Activated T-helper 1 cell treated with anti-CD3 and anti-CD28 coated beads, Interleukin-12 subunit alpha, Interleukin-12 subunit beta, Interleukin-2, Interleukin-4 antibody, amounts not matched to agents 30 ng/mL and 10 ng/mL and 1 ng/mL, durations not matched to agents 14 hours and 24 hours and 36 hours (primary cell): ENCODE measurements around the gene LYAR. TPM values are rescaled to one million over a fixed set of nuclear protein-coding genes. Genes with fewer than 3 reads are reported as not detected.
A peak's percentile ranks its signal among the peaks of the same experiment; 100 is the strongest.

Source experiments
- DNase-seq: peaks from one replicate; pipeline ENCODE4 v3.0.0; 2021; ENCODE audit warnings: low spot score
- H3K27ac Mint-ChIP-seq: one replicate; pipeline ENCODE4 v1.8.0; 2021; ENCODE audit warnings: mild to moderate bottlenecking, mixed read lengths
- H3K27me3 Mint-ChIP-seq: one replicate; pipeline ENCODE4 v1.8.0; 2022; ENCODE audit warnings: mild to moderate bottlenecking, moderate library complexity, mixed read lengths; ENCODE audit not compliant: insufficient read depth
- H3K36me3 Mint-ChIP-seq: one replicate; pipeline ENCODE4 v1.8.0; 2021; ENCODE audit warnings: low read depth, mixed read lengths
- H3K4me1 Mint-ChIP-seq: one replicate; pipeline ENCODE4 v1.8.0; 2021; ENCODE audit warnings: low read depth, mixed read lengths
- H3K4me3 Mint-ChIP-seq: one replicate; pipeline ENCODE4 v1.8.0; 2021; ENCODE audit warnings: mild to moderate bottlenecking, moderate library complexity, mixed read lengths
- H3K9me3 Mint-ChIP-seq: one replicate; pipeline ENCODE4 v1.8.0; 2021; ENCODE audit warnings: mixed read lengths
- intact Hi-C: fragments of 100-400 bp; cut with micrococcal nuclease; formaldehyde crosslinking; loops from one replicate; pipeline ENCODE4 v1.15.1; 2024
- total RNA-seq: library from RNA; stranded (reverse); gene quantifications from 2 replicates; pipeline ENCODE4 v1.2.3, GENCODE V29; 2022

Gene LYAR
- total RNA-seq, 1 donor from 2014 or later = 86.8 TPM

DNA sequence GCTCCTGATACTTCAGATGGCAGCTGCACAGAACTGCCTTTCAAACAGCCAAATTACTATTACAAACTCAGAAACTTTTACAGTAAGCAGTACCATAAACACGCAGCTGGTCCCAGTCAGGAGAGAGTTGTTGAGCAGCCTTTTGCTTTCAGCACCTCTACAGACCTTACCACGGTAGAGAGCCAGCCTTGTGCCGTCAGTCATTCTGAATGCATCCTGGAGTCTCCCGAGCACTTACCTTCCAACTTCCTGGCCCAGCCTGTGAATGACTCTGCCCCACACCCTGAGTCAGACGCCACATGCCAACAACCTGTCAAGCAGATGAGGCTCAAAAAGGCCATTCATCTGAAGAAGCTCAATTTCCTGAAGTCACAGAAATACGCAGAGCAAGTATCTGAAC is 12.5 kb upstream of the LYAR start:
- Mint-ChIP-seq H3K9me3 (no peaks in the 10 kb centered on the region), H3K36me3 (peaks cover 16% of the 10 kb centered on the region), H3K4me3 (no peak overlapping the region), H3K27ac (no peak overlapping the region), H3K4me1 (no peaks in the 10 kb centered on the region), H3K27me3 (no peaks in the 10 kb centered on the region)
- no peak for DNase-seq
- intact Hi-C loops = no loop called here

DNA sequence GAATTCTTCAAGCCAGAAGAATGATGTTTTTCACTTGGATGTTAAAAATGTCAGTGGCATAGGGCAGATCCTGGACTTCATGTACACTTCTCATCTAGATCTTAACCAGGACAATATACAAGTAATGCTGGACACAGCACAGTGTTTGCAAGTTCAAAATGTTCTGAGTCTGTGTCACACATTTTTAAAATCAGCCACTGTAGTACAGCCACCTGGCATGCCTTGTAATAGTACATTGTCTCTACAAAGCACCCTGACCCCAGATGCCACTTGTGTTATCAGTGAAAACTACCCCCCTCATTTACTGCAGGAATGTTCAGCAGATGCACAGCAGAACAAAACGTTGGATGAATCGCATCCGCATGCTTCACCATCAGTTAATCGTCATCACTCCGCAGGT is 12.0 kb upstream of the LYAR start:
- no peak overlapping the region for H3K27ac Mint-ChIP-seq
- H3K36me3 Mint-ChIP-seq = peaks cover 15% of the 10 kb centered on the region
- no peaks in the 10 kb centered on the region for H3K4me1 Mint-ChIP-seq
- no peaks in the 10 kb centered on the region for H3K9me3 Mint-ChIP-seq
- no peaks in the 10 kb centered on the region for H3K27me3 Mint-ChIP-seq
- no peak for DNase-seq
- intact Hi-C loops = no loop called here
- H3K4me3 Mint-ChIP-seq = no peak overlapping the region

DNA sequence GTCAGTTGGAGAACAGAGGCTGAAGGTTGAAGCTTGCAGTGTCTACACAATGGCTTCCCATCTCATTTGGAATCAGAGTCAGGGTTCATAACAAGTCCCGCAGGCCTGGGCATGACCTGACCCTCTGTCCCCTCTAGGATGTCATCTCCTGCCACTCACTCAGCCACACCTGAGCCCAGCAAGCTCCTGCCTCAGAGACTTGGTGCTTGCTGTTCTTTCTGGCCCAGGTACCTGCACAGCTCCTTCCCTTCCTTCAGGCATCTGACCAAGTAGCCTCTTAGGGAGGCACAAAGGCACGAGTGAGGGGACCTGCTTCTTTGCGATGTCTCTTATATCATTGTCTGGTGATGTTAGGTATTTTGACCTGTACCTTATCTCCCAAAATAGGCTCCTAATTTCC is 9.1 kb upstream of the LYAR start:
- Mint-ChIP-seq H3K27ac (no peak overlapping the region), H3K4me1 (peaks cover 7% of the 10 kb centered on the region), H3K4me3 (no peak overlapping the region), H3K27me3 (no peaks in the 10 kb centered on the region), H3K9me3 (no peaks in the 10 kb centered on the region), H3K36me3 (peaks cover 14% of the 10 kb centered on the region)
- intact Hi-C loops = no loop called here
- DNase-seq = no peak

DNA sequence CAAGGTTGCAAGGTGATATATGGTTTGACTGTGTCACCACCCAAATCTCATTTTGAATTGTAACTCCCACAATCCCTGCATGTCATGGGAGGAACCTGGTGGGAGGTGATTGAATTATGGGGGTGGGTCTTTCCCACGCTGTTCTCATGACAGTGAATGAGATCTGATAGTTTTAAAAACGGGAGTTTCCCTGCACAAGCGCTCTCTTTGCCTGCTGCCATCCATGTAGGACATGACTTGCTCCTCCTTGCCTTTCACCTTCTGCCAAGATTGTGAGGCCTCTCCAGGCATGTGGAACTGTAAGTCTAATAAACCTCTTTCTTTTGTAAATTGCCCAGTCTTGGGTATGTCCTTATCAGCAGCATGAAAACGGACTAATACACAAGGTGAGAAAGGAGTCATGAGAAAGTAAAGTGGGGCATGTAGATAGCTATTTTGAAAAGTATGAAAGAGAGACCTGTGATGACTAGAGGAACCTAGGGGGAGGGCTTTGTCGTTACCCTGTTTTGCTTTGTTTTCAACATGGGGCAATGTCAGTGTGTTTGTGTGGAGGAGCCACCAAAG is 6.4 kb upstream of the LYAR start:
- no peak for DNase-seq
- peaks cover 12% of the 10 kb centered on the region for H3K4me1 Mint-ChIP-seq
- no peak overlapping the region for H3K27ac Mint-ChIP-seq
- intact Hi-C loops = no loop called here
- H3K36me3 Mint-ChIP-seq = peaks cover 18% of the 10 kb centered on the region
- no peak overlapping the region for H3K4me3 Mint-ChIP-seq
- no peaks in the 10 kb centered on the region for H3K27me3 Mint-ChIP-seq
- H3K9me3 Mint-ChIP-seq = no peaks in the 10 kb centered on the region

DNA sequence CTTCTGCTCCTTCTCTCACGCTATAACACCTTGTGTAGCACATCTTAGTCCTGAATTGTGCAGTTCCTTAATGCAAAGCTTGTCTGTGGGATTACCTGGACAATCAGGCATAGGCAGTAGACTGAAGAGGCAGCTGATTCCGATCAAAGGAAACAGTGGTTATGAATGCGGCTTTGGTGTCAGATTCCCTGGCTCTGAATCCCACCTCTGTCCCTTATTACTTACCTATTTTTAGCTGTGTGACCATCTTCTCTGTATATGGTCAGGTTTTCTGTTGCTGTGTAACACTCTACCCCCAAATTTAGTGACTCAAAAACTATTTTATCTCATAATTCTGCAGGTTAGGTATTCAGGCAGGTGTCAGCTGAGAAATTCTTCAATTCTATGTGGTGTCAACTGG is 3.3 kb upstream of the LYAR start:
- intact Hi-C loops = no loop called here
- Mint-ChIP-seq H3K27me3 (no peaks in the 10 kb centered on the region), H3K36me3 (peaks cover 19% of the 10 kb centered on the region), H3K27ac (no peak overlapping the region), H3K4me1 (peaks cover 30% of the 10 kb centered on the region), H3K4me3 (no peak overlapping the region), H3K9me3 (no peaks in the 10 kb centered on the region)
- no peak for DNase-seq

DNA sequence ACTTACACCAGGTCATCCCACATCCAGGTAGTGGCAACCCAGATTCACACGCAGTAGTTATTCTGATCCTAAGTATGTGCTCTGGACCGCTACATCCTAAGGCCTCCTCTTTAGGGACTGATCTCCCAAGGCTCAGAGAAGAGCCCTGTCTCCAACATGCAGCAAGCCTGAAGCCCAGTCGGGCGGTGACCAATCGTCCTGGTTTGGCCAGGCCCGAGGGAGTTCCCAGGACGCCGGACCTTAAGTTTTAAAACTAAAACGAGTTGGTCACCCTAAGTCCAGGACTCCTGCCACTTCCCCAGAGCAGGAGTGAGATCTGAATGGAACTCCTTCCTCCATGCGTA is 385 bp downstream of the LYAR start:
- Mint-ChIP-seq H3K27ac (peak overlapping the region; percentile 86), H3K36me3 (peaks cover 28% of the 10 kb centered on the region), H3K4me3 (peak overlapping the region; percentile 97), H3K27me3 (no peaks in the 10 kb centered on the region), H3K9me3 (no peaks in the 10 kb centered on the region), H3K4me1 (peaks cover 31% of the 10 kb centered on the region)
- intact Hi-C loops = no loop called here
- DNase-seq = no peak

DNA sequence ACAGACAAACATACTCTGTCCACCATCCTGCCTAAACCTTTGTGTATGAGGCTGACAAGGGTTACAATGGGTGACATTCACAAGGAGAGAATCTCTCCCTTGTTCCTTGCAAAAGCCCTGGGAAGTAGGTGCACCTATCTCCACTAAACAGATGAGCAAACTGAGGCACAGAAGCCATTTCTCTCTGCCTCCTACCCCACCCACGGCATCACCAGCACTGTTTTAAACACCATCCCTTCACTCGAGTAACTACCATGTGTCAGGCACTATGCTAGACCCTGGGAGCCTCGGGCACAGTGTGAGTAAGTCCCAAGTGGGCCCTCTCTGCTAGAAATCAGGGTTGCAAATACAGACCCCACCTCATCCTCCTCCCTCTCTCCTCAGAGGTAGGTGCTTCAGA is 899 bp downstream of the LYAR start:
- intact Hi-C loops = no loop called here
- Mint-ChIP-seq H3K9me3 (no peaks in the 10 kb centered on the region), H3K36me3 (peaks cover 29% of the 10 kb centered on the region), H3K4me1 (peaks cover 34% of the 10 kb centered on the region), H3K27me3 (no peaks in the 10 kb centered on the region), H3K27ac (peak overlapping the region; percentile 86), H3K4me3 (peak overlapping the region; percentile 97)
- DNase-seq = no peak

DNA sequence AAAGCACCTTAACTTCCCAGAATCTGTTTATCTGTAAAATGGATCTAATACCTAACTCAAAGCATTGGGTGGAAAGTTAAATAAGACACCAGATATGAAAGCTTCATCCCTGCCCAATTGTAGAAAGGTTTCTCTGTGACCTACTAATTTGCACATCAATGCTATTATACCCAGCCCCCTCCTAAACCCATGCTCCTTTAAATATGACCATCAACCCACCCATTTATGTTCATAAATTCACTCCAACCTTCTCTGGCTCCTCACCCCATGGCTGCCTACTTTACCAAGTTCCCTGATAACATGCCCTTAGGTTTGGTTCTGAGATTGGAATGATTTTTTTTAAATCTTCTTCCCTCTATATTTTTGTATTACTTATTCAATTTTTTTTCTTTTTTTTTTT is 1.9 kb downstream of the LYAR start:
- intact Hi-C loops = no loop called here
- no peak for DNase-seq
- H3K4me1 Mint-ChIP-seq = peaks cover 36% of the 10 kb centered on the region
- no peaks in the 10 kb centered on the region for H3K27me3 Mint-ChIP-seq
- H3K27ac Mint-ChIP-seq = no peak overlapping the region
- peaks cover 29% of the 10 kb centered on the region for H3K36me3 Mint-ChIP-seq
- H3K4me3 Mint-ChIP-seq = peak overlapping the region; percentile 59
- H3K9me3 Mint-ChIP-seq = no peaks in the 10 kb centered on the region

DNA sequence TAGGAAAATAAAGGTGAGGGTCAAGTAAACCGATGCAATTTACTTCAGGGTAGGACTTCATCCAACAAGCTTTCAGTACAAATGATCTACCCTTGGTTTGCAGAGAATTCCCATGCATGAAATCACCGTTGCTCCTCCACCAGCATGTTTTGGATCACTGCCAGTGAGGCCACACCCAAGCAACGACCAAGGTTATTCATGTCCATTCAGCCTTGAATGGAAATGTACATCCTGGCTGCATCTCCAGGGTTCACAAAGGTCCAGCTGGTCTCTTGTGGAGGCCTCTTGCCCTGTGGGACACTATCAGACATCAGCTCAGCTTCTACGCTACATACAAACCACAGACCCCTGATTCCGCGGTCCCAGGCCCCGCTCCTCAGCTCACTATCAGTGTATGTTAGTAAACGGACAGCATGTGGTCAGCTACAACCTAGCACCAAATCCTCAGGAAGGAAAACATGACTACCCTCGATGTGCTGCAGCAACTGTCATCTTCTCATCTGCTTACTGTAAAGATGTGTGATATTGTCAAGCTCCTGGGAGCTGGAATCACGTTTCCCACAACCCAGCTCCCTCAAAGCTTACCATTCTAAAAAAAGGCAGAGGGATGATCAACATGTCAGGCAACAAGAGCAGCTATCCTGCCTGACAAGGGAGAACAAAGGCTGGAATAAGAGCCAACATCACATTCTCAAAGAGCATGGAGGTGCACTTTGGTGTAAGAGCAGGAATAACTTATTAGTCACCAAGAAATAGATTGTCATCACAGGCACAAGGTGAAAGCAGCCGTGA is 4.9 kb downstream of the LYAR start:
- H3K4me1 Mint-ChIP-seq = peaks cover 24% of the 10 kb centered on the region
- H3K36me3 Mint-ChIP-seq = peaks cover 41% of the 10 kb centered on the region
- no peaks in the 10 kb centered on the region for H3K9me3 Mint-ChIP-seq
- no peak overlapping the region for H3K4me3 Mint-ChIP-seq
- intact Hi-C loops = no loop called here
- H3K27me3 Mint-ChIP-seq = no peaks in the 10 kb centered on the region
- peak overlapping the region; percentile 45 for H3K27ac Mint-ChIP-seq
- no peak for DNase-seq

DNA sequence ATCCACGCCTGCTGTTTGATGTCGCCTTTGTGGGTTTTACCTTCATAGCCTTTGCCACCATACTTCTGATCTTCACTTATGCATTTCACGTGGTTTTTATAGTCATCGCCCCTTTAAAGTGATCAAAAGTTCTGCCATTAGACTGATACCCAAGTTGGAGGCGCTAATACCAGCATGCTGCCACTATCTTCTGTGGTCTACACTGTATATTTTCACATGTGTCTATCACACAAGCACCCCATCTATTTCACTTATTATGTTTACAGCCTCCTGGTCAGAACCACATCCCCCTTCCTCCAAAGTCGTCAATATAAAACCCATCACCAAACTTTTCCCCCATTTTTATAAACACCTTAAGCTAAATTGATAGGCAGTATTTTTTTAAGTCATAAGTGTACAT is 8.2 kb downstream of the LYAR start:
- peaks cover 53% of the 10 kb centered on the region for H3K36me3 Mint-ChIP-seq
- no peak overlapping the region for H3K4me3 Mint-ChIP-seq
- intact Hi-C loops = no loop called here
- H3K27ac Mint-ChIP-seq = no peak overlapping the region
- no peaks in the 10 kb centered on the region for H3K27me3 Mint-ChIP-seq
- no peak for DNase-seq
- H3K4me1 Mint-ChIP-seq = peaks cover 6% of the 10 kb centered on the region
- H3K9me3 Mint-ChIP-seq = no peaks in the 10 kb centered on the region

DNA sequence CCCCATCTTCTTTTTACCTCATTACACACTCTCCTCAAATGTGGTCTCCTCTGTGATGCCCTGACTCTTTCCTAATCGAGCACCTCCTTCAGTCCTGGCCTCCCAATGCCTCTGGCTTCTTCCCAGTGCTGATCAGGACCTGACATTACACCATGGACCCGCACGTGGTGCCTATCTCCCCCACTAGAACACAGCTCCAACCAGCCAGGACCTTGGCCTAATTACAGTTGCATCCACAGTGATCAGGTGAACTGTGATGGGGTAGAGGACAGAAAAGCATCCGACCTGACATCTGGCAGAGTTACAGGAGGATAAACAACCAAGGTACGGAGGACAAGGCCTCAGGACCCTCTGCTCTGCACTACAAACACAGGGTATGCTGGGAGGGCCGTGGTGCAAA is 12.4 kb downstream of the LYAR start:
- Mint-ChIP-seq H3K36me3 (peaks cover 40% of the 10 kb centered on the region), H3K9me3 (no peaks in the 10 kb centered on the region), H3K27me3 (no peaks in the 10 kb centered on the region), H3K4me1 (no peaks in the 10 kb centered on the region), H3K4me3 (no peak overlapping the region), H3K27ac (no peak overlapping the region)
- DNase-seq = no peak
- intact Hi-C loops = no loop called here

DNA sequence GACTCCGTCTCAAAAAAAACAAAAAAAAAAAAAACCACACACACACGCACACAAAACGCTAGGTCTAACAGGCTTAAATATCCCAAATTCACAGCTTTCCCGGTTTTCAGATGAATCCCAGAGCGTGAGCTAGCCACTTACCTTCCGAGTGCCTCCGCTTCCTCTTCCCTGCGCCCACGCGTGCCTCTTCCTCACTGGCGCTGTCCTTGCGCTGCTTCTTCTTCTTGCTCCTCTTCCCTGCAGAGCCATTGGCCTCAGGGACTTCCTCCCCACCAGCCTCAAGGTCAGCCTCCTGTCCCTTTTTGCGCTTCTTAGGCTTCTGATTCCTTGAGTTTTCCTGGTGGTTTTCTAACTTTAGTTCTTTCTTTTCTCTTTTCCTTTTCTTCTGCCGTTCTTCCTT is 15.7 kb downstream of the LYAR start:
- Mint-ChIP-seq H3K4me1 (peaks cover 21% of the 10 kb centered on the region), H3K4me3 (no peak overlapping the region), H3K27me3 (no peaks in the 10 kb centered on the region), H3K36me3 (peaks cover 37% of the 10 kb centered on the region), H3K9me3 (no peaks in the 10 kb centered on the region), H3K27ac (no peak overlapping the region)
- intact Hi-C loops = no loop called here
- DNase-seq = no peak

DNA sequence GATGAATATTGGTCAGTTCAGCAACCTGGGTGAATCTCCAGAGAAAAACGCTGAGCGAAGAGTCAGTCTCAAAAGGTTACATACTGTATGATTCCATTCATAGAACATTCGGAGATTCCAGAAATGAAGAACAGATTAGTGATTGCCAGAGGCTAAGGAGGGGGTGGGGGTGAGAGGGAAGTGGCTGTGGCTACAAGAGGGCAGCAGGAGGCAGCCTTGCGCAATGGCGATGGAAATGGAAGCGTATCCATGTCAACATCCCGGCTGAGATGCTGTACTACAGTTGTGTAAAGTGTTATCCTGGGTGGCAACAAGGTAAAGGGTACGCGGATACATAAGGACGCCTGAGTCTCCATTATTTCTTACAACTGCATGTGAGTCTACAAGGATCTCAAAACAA is 18.0 kb downstream of the LYAR start:
- H3K27ac Mint-ChIP-seq = no peak overlapping the region
- intact Hi-C loops = no loop called here
- peaks cover 39% of the 10 kb centered on the region for H3K36me3 Mint-ChIP-seq
- H3K9me3 Mint-ChIP-seq = no peaks in the 10 kb centered on the region
- H3K27me3 Mint-ChIP-seq = no peaks in the 10 kb centered on the region
- DNase-seq = no peak
- H3K4me3 Mint-ChIP-seq = no peak overlapping the region
- peaks cover 28% of the 10 kb centered on the region for H3K4me1 Mint-ChIP-seq

DNA sequence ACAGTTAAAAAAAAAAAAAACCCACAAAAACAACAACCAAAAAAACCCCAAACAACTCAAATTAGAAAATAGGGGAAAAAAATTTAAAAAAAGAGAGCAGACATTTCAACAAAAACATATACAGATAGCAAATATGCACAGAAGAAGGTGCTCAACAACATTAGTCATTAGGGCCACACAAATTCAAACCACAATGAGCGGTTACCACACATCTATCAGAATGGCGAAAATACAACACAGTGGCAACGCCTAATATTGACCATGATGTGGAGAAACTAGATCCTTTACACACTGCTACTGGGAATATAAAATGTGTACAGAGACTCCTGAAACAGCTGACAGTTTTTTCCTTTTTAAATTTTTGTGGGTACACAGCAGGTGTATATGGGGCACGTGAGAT is 19.4 kb downstream of the LYAR start:
- H3K27me3 Mint-ChIP-seq = no peaks in the 10 kb centered on the region
- H3K4me3 Mint-ChIP-seq = no peak overlapping the region
- no peaks in the 10 kb centered on the region for H3K9me3 Mint-ChIP-seq
- intact Hi-C loops = no loop called here
- H3K27ac Mint-ChIP-seq = peak overlapping the region; percentile 69
- no peak for DNase-seq
- peaks cover 28% of the 10 kb centered on the region for H3K4me1 Mint-ChIP-seq
- peaks cover 44% of the 10 kb centered on the region for H3K36me3 Mint-ChIP-seq
